GM12873 (cell line): Measurements from ENCODE around the gene KDM4D.

Experiments used
- CTCF ChIP-seq: IDR thresholded peaks from 2 replicates; pipeline ENCODE4 v1.5.1; 2012; ENCODE audit warnings: low read depth, mild to moderate bottlenecking, moderate library complexity, low read length, control low read depth; ENCODE audit not compliant: insufficient read depth; ENCODE audit errors: missing control alignments

The KDM4D gene

DNA sequence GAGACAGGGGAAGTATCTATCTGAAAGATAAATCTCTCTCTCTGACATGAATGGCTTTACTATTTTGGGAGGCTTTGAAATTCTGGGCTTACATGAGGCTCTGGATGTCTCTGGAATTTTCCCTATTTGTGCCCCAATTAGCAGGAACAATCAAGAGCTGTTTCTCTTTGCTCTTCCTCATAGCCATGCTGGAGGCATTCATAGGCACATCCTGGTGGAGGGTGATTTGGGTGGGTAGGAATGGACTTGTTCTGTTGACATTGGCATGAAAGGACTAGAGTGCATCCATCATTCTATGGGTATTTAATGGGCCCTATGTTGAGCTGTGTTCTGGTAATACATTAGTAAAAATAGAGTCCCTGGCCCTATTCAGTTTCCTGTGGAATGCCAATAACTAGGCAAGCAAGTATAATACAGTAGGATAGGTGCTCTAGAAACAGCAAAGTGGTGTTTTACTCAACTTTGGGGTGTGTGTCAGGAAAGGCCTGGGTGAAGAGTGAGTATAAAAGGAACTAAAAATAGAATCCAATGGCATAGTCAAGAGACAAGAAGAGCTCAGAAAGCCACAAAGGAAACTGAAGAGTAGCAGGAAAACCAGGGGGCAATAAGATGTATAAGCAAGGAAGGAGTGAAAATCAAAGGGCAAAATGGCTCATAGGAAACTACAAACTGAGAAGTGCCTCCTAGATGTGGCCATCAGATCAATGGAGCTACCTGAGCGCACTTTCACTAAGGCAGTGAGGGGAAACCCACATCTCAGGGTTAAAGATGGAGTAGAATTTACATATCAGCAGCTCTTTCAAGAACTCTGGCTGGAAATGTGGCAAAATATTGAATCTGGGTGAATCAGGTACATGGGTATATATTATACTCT, 45.2 kb upstream of the KDM4D start:
- no peak for TF ChIP-seq CTCF

DNA sequence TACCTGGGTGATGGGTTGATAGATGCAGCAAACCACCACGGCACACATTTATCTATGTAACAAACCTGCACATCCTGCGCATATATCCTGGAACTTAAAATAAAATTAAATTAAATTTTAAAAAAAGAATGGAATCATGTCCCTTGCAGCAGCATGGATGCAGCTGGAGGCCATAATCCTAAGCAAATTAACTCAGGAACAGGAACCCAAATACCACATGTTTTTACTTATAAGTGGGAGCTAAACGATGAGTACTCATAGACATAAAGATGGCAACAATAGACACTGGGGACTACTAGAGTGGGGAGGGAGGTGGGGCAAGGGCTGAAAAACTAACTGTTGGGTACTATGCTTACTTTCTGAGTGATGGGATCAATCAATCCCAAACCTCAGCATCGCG, 41.0 kb upstream of the KDM4D start:
- no peak for TF ChIP-seq CTCF

DNA sequence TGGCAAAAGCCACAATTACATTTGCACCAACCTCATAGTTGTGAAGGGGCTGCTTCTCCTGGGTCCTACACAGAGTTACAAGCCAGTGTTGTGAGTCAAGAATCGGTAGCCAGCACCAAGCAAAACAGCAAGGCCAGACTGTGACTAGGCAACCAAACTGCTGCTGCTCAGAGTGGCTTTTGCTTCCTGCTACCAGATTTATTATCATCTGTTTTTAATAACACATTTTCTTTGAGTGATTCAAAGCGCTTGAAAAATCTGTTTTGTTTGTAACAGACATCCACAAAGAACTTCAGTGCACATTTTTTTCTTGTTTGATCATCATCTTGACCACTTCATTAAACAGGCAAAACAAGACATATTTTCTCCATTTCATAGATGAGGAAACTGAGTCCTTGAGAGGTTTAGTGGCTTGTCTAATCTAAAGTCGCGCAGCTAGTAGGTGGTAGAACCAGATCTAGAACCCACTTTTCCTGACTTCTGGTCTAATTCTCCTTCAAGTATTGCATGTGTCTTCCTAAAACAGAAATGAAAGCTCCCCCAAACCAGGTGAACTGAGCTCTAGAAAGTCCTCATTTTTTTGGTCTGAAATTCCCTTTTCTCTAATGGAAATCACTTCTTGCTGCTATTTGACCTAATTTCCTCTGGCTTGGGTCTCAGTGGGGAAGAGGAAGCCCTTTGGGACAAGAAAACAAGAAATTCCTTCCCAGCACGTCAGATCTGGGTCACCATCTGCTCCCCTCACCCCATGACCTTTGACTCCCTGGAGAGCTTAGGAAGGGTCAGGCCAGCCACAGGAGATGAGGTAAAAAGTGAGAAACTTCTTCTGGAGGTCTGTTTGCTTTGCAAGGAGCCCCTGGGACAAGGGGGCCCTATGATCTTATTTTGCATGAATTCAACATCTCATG, 40.0 kb upstream of the KDM4D start:
- no peak for TF ChIP-seq CTCF

GRCh38 chr11:94934362-94934761, 39.1 kb upstream of the KDM4D start:
- no peak for TF ChIP-seq CTCF

- TF ChIP-seq CTCF = no peak
Measured at GRCh38 chr11:94934846-94935245, 38.7 kb upstream of the KDM4D start.

GRCh38 chr11:94938095-94939055, 35.1 kb upstream of the KDM4D start:
- no peak for TF ChIP-seq CTCF
